DMS79 treated with DMSO at 0.1 percent for 48 hours (cell line): ENCODE measurements around the gene GNAL.
A peak's percentile ranks its signal among the peaks of the same experiment; 100 is the strongest.

Source experiments
- DNase-seq: peaks from one replicate; lab custom pipeline; 2025; lab: John Stamatoyannopoulos, UW

The GNAL gene

DNA sequence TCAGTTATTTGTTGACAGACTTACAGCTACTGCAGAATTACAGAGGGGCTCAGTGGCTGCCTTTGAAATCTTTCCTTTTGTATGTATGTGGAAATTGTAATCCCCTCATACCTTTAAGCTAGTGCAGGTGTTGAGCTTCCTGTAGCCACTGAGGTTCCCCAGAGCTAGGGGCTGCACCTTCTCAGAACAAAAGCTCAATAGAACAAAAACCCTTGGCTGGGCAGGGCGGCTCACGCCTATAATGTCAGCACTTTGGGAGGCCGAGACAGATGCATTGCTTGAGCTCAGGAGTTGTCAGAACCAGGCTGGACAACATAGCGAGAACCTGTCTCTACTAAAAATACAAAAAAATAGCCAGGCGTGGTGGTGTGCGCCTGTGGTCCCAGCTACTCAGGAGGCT, 120.8 kb downstream of the GNAL start:
- no peak for DNase-seq

DNA sequence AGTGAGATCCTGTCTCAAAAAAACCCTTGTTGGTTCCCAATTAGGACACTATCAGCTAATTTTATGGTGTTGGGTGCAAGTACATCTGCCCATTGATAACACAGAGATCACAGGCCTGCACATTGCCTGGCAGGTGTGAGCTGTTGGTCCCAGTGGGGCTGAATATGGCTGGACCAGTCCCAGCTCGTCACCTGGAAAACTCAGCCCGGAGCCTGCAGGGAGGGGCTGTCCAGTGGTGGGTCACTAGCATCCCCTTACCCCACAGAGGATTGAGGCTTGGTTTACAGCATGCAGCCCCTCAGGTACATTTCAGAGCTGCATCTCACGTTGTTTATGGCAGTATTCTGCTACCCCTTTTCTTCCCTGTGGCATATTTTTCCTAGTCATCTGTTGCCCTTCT, 121.3 kb downstream of the GNAL start:
- no peak for DNase-seq

DNA sequence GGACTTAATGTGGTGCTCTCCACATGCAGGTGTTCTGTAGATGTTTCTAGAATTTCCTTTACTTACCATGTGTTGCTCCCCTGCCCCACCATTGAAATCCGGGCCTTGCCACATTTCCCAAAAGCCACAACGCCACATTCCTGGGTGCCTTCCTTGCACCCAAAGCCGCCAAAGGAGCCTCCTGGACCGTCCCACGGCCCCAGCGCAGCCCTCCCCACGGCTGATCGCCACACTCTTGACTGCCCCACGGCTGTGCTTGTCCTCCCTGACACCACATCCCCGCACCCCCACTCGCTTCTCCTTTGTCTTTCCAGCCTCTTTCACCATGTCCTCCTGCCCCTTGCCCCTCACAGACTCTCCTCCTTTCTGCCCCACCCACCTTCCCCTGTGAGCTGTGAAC, 121.9 kb downstream of the GNAL start:
- no peak for DNase-seq

DNA sequence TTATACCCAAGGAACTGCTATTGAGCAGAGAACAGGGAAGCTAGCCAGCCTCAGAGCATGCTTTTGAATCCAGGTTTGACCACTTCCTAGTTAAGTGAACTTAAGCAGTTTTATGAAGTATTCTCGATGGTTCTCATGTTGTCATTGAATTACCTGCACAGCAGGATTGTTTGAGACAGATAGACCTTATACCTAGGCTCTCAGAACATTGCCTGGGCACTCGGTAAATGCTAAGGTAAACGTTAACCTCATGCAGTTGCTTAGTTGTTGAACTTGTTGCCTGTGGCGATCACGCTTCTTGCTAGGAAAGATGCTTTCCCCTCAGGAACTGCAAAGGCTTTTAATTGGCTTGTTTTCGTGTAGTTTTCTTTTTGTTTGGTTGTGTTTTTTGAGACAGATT, 128.2 kb downstream of the GNAL start:
- DNase-seq, result peak; percentile 6

DNA sequence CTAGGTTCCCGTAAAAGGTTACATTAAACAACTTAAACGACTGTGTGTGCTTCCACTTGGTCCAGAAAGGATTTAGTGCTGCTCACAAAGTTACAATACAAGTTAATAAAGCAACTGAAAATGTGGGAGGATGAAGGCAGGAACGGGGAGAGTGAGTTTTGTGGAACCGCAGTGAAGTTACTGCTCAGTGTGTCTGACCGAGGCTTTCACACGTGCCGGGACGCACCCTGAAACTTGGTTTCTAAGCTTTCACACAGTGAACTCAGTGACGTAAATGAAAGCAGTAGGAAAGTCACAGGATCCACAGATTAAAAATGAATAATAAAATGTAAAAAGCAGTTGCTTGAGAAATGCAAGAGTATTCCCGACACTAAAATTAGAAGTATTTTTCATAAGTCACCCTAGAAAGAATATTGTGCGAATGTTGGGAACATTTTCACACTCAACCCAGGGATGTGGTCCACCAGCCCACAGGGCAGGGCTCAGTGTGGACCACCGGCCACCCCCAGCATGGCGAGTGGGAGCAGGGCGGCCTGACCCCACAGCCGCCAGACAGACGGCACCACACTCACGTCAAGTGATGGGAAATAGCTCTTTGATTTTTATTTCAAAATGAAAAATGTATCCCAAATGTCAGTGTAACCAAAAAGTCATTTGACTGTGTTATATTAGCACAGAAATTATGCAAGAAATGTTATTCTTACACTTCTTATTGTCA, 129.6 kb downstream of the GNAL start:
- no peak for DNase-seq

DNA sequence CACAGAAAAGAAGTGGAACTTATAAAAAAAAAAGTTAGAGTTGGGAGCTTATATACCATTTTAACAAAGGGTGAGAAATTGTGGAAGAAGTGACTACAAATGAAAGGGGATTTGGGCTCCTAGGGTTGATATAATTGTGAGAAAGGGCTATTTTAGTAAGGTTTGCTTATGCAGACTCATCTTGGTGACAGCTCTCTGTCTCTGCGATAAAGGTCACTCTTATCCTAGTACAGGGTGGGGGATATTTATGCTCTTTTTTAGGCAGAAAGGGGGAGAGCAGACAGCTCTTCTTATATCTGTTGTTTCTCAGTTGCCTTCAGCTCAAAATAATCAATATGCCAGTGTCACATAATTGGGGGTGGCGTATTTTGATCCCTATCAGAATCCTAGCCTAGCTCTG, 130.9 kb downstream of the GNAL start:
- no peak for DNase-seq

DNA sequence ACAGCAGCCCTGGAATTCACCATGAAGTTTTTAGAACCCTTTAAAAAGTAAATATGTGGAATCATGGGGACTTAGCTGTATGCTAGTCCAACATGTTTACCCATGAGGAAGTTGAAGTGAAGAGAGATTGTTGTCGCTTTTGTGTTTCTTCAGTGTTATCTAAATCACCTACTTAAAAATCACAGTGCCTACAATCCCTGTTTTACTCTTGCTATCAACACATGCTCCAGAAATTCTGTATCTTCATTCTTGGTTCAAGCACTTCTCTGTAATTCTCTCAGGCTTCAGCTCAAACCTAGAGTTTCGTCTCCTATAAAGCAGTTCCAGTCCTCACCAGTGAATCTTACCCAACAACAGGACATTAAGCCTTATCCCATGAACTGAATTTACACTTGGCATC, 131.6 kb downstream of the GNAL start:
- DNase-seq, result no peak

DNA sequence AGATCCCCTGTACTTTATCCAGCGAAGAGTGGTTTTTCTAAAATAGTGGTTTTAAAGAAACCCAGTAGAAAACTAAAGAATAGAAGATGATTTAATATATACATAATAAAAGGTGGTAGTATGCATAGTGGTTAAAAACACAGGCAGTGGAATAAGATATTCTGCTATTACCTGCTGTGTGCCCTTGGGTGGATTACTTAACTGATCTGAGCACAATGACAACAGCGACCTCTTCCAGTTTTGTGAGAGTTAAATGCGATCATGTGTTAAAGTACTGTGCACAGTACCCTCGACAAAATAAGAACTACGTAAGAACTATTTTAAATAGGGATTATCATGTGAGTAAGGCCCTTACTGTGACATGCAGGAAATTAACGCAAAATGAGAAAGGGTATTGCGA, 132.1 kb downstream of the GNAL start:
- DNase-seq, result no peak

DNA sequence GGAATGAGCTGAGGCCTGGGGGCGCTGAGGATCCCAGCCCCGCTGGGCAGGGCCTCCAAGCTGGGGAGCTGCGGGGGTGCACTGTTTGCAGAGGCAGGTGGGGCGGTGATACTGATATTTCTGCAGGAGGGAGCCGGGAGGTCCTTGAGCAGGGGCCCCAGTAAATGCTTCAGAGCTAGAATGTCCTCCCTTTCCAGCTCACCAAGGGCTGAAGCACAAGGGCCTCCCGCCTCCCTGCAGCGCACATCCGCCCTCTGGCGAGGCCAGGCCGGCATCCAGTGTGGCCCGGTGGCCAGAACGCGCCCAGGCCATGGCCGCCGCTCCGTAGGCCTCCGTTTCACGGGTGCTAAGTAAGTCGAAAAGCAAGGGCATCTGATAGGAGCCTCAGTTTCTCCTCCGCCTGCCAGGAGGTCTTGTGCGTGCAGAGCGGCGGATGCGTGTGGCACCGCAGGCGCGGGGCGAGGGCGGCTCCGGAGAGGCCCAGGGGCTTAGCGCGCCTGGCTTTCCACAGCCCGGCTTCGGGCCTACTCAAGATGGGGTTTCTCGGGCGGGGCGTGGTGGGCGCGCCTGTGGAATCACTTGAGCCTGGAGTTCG, 132.7 kb downstream of the GNAL start:
- DNase-seq, result no peak

DNA sequence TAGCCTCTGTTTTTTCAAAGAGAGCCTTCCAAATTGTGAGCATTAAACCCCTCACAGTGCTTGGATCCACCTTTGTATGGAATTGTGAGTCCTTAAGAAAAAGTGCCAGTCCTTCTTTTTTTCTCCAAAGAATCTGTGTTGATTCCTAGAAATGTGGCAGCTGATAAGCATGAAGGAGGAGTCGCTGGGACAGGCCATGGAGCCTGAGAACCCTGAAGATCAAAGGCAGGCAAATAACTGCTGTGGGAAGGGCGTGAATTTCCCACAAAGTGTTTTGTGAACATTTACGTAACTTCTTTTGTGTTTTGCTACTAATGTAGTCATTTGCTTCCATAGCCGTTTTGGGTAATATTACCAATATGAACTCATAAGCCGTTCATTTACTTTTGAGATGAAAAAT, 134.5 kb downstream of the GNAL start:
- no peak for DNase-seq

DNA sequence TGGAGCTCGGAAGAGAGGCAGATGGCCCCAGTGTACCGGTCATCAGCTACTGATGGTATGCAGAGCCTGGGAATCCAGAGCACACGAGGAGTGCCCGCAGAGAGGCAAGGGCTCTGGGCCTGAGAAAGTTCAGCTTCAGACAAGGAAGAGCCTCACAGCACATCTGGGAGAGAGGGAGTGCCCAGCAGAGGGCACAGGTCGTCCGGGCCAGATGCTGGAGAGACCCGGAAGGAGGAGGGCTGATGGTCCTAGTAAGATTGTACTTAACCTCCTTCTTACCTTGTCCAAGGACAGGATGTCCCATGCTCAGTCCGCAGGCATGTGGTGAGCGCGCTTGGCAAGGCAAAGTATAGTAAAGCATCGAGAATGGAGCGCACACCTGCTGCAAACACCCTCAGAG, 137.8 kb downstream of the GNAL start:
- DNase-seq, result no peak

DNA sequence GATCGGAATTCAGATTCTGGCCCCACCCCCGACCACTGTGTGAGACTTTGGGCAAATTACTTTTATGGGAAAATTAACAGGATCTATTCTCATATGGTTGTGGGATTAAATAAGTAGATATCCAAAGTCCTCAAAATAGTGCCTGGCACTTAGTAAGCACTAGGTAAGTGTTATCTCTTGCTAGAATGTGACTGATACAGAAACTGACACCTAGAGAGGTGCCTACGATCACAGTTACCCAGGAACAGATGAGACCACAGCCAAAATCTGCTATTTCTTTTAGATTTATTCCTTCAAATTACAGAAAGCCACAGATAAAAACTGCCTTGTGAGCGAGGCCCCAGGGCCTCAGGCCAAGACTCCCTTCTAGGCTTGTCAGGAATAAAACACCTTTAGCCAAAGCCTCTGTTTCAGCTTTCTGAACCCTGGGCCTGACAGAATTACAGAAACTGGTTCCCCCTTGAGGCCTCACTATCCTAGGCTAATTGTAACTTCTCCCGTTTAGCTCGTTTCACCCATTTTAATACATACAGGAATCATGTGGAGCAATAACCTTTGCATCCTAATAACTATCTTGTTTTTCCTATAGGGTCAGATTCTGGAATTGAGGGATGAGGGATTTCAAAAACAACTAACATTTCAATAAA, 139.8 kb downstream of the GNAL start:
- no peak for DNase-seq

DNA sequence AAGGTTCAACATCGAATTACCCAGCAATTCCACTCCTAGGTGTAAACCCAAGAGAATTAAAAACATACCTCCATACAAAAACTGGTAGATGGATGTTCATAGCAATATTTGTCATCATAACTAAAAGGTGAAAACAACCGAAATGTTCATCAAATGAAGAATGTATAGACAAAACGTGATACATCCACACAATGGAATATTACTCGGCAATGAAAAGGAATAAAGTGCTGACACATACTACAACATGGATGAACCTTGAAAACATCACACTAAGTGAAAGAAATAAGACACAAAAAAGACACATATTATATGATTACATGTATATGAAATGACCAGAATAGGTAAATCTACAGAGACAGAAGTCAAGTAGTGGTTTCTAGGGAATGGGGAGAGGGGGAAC, 141.5 kb downstream of the GNAL start:
- DNase-seq, result no peak

DNA sequence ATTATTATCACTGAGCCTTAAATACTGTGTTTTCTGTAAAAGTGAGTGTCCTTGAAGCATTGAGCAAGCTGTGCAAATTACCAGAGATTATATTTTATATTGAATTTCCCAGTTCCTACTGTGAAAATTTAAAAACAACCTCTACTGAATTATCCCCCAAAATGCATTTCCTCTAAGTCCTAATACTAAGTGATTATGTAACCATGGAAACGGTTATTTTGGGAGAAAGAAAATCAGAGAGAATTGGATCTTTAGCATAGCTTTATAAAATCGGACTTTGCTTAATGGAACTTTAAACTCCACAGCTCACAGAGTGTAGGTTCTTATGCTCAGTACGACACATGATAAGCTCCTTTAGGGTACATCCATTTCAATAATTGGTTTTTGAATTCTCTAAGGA, 142.9 kb downstream of the GNAL start:
- DNase-seq, result no peak

DNA sequence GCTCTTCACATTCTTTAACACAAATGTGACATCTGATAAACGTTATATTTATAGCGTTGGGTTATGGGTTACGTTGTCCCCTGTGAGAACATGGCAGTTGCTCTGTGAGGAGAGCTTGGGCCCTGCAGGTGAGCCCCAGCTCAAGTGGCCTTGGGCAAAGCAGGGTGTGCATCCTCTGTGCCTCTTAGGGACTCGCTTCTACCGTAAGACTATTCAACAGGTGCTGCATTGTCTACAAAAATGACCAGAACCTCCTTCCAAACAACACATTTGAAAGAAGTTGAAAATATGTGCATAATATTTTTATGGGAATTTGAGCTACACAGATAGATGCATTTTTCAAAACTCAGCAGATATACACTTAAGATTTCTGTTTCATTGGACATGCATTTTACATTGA, 145.7 kb downstream of the GNAL start:
- DNase-seq, result no peak

DNA sequence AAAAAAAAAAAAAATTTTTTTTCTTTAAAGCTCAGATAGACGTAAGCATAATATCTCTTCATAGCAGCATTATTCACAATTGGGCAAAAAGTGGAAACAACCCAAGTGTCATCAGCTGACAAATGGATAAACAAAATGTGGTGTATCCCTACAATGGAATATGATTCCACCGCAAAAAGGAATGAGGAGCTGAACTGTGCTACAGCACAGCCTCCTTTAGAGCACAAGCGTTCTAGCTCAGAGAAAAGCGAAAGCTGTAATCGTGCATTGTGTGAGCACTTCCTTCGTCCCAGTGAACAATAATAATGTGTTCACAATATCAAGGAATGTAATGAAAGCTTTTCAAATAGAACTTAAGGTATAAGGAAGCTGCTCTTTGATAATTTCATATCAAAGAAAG, 150.5 kb downstream of the GNAL start:
- no peak for DNase-seq

DNA sequence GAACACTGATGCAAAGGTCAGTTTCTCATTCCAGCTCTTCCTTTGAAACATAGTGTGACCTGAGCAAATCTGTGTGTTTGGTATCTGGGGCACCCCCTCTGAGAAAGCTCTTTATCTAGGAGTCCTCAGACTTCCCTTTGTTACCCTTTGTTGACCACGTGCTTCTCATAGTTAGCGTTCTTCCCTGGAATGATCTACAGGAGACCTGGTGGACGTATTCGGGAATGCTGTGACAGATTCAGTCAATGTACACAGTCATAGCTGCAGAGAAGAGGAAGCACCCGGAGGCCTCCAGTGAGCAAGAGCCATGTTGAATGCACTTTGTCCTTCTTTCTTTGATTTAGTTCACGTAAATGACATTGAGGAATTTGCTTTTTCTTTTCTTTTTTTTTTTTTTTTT, 151.4 kb downstream of the GNAL start:
- DNase-seq, result no peak

DNA sequence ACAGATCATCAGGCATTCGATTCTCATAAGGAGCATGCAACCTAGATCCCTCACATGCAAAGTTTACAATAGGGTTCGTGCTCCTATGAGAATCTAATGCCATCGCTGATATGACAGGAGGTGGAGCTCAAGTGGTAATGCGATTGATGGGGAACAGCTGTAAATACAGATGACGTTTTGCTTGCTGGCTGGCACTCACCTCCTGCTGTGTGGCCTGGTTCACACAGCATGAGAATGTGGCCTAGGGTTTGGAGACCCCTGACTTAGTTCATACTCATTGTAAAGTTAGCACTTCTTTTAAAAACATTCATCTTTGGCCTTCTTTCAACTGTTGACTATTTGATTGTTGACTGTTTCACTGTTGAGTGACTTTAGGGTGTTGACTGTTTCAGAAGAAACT, 153.5 kb downstream of the GNAL start:
- no peak for DNase-seq

DNA sequence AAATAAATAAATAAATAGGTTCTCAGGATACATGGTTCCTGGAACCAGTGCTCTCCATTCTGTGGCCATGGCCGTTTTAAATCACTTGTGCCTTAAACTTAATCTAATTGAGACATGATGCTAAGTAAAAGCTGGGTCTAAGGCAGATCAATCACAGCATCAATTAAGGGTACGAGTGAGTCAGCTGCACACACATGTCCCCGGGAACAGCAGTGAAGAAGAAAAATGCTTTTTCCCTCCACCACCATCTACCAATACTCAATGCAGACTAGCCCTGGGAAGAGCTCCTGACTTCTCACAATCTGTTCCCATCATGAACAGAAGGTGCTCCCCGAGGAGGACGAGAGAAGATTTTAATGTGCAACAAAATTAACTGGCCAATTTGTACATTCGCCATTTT, 155.4 kb downstream of the GNAL start:
- no peak for DNase-seq

DNA sequence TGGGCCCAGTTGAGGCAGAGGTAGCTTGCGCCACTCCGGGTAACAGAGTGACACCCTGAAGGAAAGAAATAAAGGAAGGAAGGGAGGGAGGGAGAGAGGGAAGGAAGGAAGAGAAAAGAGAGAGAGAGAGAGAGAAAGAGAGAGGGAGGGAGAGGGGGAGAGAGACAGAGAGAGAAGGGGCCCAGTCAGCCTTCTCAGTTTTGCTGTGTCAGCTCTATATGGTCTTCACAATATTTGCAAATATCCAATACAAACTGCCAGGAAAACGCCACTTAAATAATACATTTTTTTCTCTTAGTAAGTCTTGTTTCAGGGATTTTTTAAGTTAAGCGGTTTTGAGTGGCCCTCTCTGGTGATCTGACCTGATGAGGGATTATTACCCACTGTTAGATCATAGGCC, 156.6 kb downstream of the GNAL start:
- DNase-seq, result no peak

DNA sequence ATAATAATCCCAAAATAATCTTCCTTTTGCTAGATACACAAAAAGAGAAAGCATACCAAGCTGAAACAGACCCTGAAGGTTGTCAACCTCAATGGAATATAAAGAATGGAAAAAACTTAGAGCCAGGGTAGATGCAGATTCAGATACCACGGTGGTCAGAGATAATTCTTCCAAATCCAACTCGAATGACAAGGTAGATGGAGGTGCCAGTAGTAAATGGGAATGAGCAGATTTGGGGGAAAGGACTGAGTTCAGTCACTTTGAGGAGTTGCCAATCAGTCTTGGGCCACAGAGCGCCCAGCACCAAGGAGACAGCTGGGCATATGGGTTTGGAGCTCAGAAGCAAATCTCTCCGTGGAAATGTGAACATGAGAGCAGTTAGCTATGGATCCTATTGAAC, 158.7 kb downstream of the GNAL start:
- DNase-seq, result no peak

DNA sequence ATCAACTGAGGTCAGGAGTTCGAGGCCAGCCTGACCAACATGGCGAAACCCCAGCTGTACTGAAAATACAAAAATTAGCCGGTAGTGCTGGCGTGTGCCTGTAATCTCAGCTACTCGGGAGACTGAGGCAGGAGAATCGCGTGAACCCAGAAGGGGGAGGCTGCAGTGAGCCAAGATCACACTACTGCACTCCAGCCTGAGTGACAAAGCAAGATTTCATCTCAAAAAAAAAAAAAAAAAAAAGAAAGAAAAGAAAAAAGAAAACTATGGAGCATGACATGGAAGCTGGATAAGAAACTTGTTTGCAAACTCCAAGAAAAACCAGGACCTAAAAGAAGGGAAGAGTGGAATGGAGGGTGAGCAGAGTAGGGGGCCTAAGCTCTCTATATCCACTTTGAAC, 160.2 kb downstream of the GNAL start:
- DNase-seq, result no peak

DNA sequence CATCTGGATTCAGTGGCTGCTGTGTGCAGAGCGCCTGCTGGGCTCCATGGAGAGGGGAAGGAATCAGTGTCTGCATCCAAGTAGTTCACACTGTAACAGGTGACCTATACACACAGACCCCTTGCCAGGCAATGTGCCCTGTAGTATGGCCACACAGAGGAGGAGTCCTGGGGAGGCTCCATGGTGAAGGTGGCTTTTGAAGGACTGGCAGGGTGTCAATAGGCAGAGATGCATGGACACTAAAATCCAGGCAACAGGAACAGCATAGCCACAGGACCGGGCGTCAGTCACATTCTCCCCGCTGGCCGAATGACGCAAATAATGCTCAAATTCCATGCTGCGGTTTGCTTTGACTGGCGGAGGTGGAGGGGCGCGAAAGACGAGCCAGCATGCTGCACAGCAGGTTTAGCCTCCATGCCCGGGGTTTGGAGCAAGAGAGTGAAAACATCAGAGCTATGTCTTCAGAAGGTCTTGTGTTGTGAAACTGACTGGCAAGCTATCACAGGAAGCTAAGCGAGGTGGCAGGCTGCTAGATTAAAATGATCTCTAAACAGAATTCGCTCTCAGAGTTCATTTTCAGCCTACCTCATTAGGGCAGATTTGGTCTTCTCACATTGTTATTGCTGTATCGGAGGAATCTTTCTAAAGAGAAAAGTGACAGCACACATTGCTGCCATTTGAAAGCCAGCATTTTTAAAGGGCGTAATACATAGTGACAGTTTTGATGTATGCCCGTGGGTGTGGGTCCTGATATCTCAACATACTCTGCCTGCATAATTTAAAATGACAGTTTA, 161.0 kb downstream of the GNAL start:
- DNase-seq, result peak; percentile 56
